Stimulated activated CD4-positive, alpha-beta T cell treated with anti-CD3 and anti-CD28 coated beads, Interleukin-12 subunit alpha, Interleukin-12 subunit beta, amount 100 ng/mL, for 48 hours (primary cell): ENCODE measurements around the gene GTF3C4.

ENCODE experiments used
- DNase-seq, 3 donors: peaks; one replicate each; pipeline ENCODE4 v3.0.0-alpha.2; 2020; ENCODE audit warnings: low read depth in 2 of 3, low spot score in 1 of 3

The GTF3C4 gene

GRCh38 chr9:132730054-132731033, 60.1 kb downstream of the GTF3C4 start:
- no peak for DNase-seq

- no peak for DNase-seq
Measured at GRCh38 chr9:132731230-132731629, 61.0 kb downstream of the GTF3C4 start.

GRCh38 chr9:132732326-132733259, 62.3 kb downstream of the GTF3C4 start:
- no peak for DNase-seq

- no peak for DNase-seq
Measured at GRCh38 chr9:132733260-132733815, 63.1 kb downstream of the GTF3C4 start.

GRCh38 chr9:132739710-132740310, 69.5 kb downstream of the GTF3C4 start:
- no peak for DNase-seq

GRCh38 chr9:132740526-132741309, 70.5 kb downstream of the GTF3C4 start:
- DNase-seq = no peak

- no peak for DNase-seq
Measured at GRCh38 chr9:132742821-132743311, 72.6 kb downstream of the GTF3C4 start.

GRCh38 chr9:132743931-132744479, 73.7 kb downstream of the GTF3C4 start:
- DNase-seq = no peak
